Prostate gland (tissue), 2 donors: ENCODE measurements around the gene SUSD3. TPM values are rescaled to one million over a fixed set of nuclear protein-coding genes. Genes with fewer than 3 reads are reported as not detected.
A peak's percentile ranks its signal among the peaks of the same experiment; 100 is the strongest.

Experiments
- DNase-seq: peaks from one replicate; pipeline ENCODE4 v3.0.0-alpha.2; 2019; ENCODE audit warnings: low spot score
- H3K27ac ChIP-seq, 2 donors: fragments of 200-600 bp; sonication (generic); 2 replicates each; pipeline ENCODE4 v1.5.1; 2017 to 2019
- H3K27me3 ChIP-seq: fragments of 200-600 bp; sonication (generic); replicated peaks from 2 replicates; pipeline ENCODE4 v1.5.1; 2019; ENCODE audit not compliant: insufficient read depth
- H3K36me3 ChIP-seq, 2 donors: fragments of 200-600 bp; sonication (generic); 1 replicate in 1 of 2; 2 replicates in 1 of 2; pipeline versions ENCODE4 v1.5.1 to v1.8.1; 2017 to 2019
- H3K4me1 ChIP-seq: fragments of 200-600 bp; sonication (generic); replicated peaks from 2 replicates; pipeline ENCODE4 v1.5.1; 2019
- H3K4me3 ChIP-seq, 2 donors: fragments of 200-600 bp; sonication (generic); 2 replicates each; pipeline ENCODE4 v1.5.1; 2017 to 2019
- H3K9me3 ChIP-seq: fragments of 200-600 bp; sonication (generic); 2 replicates; pipeline ENCODE4 v1.5.1; 2017
- POLR2A ChIP-seq: fragments of 450-650 bp; IDR thresholded peaks from one replicate; pipeline ENCODE4 v1.6.1; 2016; ENCODE audit warnings: antibody characterized with exemption, mild to moderate bottlenecking
- POLR2AphosphoS5 ChIP-seq: sonication (generic); formaldehyde crosslinking; IDR thresholded peaks from one replicate; pipeline ENCODE4 v1.6.1; 2017; ENCODE audit warnings: antibody characterized with exemption
- WGBS: methylation state at CpG from one replicate; pipeline ENCODE4 v1.1.5; 2018; 5-methylcytosine and 5-hydroxymethylcytosine counted together
- intact Hi-C: fragments of 100-400 bp; cut with DNase I; formaldehyde crosslinking; loops from one replicate; pipeline ENCODE4 v1.14.2; 2022
- total RNA-seq, 2 donors: library from RNA; depleted of rRNA; stranded (reverse); fragments of >200 nt; gene quantifications; one replicate each; pipeline ENCODE4 v1.1.0, GENCODE V29; 2016
- TF ChIP-seq, protein P1 (sequence below), 4 experiments: fragments of 200-600 bp in 2 of 4; fragments of 450-650 bp in 2 of 4; sonication (generic) in 2 of 4; IDR thresholded peaks; 1 replicate in 3 of 4; 2 replicates in 1 of 4; pipeline ENCODE4 v1.5.1; 2016 to 2019; ENCODE audit warnings: antibody characterized with exemption in 4 of 4, mild to moderate bottlenecking in 2 of 4, moderate library complexity in 2 of 4

The SUSD3 gene
- total RNA-seq, 2 donors from 2014 or later = 2.2 to 471 TPM

DNA sequence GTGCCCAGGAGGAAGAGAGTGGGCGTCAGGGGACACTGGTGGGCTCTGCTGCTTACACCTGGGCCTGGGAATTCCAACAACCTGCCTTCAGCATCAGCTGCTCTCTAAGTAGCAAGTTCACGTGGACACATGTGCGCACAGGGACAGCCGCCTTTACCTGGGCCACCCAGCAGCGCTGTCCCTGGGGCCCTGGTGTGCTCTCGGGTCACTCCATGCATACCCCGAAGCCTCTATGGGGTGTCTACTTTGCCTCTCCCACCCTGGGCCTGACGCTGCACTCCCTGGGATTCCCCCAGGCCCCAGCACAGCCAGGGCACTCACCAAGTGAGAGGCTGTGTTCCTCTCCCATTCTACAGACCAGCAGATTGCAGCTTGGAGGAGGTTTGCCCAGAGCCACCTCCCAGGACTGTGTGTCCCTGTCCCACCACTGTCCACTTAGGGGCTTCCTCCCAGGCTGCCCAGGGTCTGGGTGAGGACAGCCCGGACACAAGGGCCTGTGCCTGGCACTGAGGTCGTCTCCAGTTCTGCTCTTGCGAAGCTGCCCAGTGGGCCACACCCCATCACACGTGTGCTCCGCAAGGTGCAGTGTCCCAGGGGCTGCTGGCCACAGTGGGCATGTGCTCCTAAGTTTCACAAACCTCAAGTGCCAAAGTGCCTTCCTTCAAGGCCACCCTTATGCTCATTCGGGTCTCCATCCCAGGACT, 69.7 kb downstream of the SUSD3 start:
- 70% methylated on average over 12 of the region's 14 CpGs for WGBS
- intact Hi-C loops = no loop called here
- H3K4me1 ChIP-seq = peaks cover 38% of the 10 kb centered on the region

DNA sequence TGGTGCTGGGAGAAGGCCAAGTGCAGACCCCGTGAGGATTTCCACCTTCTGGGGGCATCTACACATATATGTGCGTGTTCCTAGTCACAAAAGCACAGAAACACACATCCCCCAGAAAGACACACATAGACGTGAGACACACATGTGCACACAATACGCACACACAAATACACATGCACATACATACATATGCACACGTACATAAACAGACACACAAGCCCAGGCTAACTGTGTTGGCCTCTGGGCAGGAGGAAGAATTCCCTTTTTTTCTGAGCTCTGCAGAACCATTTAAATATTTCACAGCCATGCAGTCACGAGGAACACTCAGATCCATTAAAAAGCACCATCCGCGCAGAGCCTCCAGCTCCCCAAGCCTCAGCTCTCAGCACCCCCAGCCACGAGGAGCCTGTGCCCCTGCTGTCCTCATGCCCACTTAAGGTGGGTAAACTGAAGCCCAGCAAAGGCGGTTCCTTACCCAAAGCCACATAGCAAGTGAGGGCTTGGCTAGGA, 70.3 kb downstream of the SUSD3 start:
- no peak overlapping the region for H3K4me3 ChIP-seq
- peaks cover 41% of the 10 kb centered on the region for H3K4me1 ChIP-seq
- intact Hi-C loops = no loop called here
- WGBS = 60% methylated on average over 10 of the region's 10 CpGs
- H3K9me3 ChIP-seq = no peaks in the 10 kb centered on the region
- TF ChIP-seq POLR2AphosphoS5 (no peak), POLR2A (no peak)
- TF ChIP-seq, protein P1, sequence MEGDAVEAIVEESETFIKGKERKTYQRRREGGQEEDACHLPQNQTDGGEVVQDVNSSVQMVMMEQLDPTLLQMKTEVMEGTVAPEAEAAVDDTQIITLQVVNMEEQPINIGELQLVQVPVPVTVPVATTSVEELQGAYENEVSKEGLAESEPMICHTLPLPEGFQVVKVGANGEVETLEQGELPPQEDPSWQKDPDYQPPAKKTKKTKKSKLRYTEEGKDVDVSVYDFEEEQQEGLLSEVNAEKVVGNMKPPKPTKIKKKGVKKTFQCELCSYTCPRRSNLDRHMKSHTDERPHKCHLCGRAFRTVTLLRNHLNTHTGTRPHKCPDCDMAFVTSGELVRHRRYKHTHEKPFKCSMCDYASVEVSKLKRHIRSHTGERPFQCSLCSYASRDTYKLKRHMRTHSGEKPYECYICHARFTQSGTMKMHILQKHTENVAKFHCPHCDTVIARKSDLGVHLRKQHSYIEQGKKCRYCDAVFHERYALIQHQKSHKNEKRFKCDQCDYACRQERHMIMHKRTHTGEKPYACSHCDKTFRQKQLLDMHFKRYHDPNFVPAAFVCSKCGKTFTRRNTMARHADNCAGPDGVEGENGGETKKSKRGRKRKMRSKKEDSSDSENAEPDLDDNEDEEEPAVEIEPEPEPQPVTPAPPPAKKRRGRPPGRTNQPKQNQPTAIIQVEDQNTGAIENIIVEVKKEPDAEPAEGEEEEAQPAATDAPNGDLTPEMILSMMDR (IDR thresholded peaks at IDR 0.05) = no peak
- H3K36me3 ChIP-seq = no peaks in the 10 kb centered on the region
- H3K27me3 ChIP-seq = no peaks in the 10 kb centered on the region
- peak overlapping the region in 1 of 2 donors; percentile 2 for H3K27ac ChIP-seq
- DNase-seq = no peak

More for the DNA sequence above, 69.7 kb downstream of the SUSD3 start:
- Histone ChIP-seq H3K27me3 (no peaks in the 10 kb centered on the region), H3K36me3 (no peaks in the 10 kb centered on the region), H3K9me3 (no peaks in the 10 kb centered on the region), H3K27ac (peak overlapping the region in 1 of 2 donors; percentile 60), H3K4me3 (no peak overlapping the region)
- TF ChIP-seq, protein P1 (IDR thresholded peaks at IDR 0.05) = no peak
- TF ChIP-seq POLR2A (no peak), POLR2AphosphoS5 (no peak)
- DNase-seq = no peak

DNA sequence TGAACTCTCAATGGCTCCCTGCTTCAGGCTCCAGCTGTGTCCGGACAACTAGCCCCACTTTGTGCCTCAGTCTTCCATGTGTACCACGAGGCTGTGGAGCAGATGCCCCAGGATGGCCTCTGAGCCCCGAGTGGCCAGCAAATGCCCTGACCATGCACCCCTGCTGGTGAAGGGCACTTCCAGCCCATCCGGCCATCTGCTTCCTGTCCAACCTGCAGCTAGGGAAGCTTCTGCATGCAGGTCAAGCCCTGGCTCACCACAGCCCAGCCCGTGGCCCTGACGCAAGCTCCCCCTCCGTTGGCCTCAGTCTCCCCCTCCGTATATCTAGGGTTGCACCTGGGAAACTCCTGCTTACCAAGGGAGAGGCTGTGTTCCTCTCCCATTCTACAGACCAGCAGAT, 70.8 kb downstream of the SUSD3 start:
- TF ChIP-seq POLR2AphosphoS5 (no peak), POLR2A (no peak)
- TF ChIP-seq, protein P1 (IDR thresholded peaks at IDR 0.05) = no peak
- intact Hi-C loops = no loop called here
- Histone ChIP-seq H3K27me3 (no peaks in the 10 kb centered on the region), H3K9me3 (no peaks in the 10 kb centered on the region), H3K36me3 (no peaks in the 10 kb centered on the region), H3K27ac (peak overlapping the region in 1 of 2 donors; percentile 2), H3K4me1 (peaks cover 41% of the 10 kb centered on the region), H3K4me3 (no peak overlapping the region)
- DNase-seq = no peak
- WGBS = 65% methylated on average over 8 of the region's 8 CpGs

DNA sequence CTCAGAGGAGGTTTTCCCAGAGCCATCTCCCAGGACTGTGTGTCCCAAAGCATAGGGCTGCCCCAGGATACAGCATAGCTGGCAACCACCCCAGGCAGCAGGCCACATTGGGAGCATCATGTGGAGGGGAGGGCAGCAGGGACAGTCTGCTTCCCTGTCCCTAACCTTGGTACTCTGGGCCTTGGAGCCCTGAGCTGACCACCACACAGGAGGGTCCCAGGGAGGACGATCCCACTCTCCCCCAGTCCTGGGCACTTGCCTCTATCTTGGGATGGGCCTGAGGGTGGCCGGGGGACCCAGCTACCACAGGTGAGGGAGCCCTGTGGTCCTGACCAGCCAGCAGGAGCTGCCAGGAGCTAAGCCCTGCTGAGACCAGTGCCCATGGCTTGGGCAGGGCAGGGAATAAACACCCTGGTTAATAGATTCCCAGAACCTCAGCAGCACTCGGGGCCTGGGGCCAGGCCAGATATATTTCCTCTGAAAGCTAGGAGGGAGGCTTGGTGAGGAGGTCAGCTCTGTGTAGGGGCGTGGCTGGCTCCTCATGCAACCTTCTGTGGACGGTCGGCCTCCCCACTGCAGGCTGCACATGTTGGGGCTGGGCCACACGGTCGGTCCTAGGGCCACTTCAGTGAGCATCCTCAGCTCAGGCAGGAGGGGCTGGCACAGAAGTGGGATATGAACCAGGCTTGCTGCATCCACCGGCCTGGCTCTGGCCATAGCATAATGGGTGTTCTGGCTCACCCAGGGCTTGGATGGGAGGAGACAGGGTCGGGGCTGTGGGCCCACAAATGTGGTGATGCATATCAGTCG, 71.4 kb downstream of the SUSD3 start:
- no peak for DNase-seq
- WGBS = 33% methylated on average over 11 of the region's 11 CpGs
- H3K27me3 ChIP-seq = no peaks in the 10 kb centered on the region
- H3K36me3 ChIP-seq = no peaks in the 10 kb centered on the region
- no peak overlapping the region for H3K4me3 ChIP-seq
- peaks cover 45% of the 10 kb centered on the region for H3K4me1 ChIP-seq
- TF ChIP-seq, protein P1 (IDR thresholded peaks at IDR 0.05) = no peak
- no peak for TF ChIP-seq POLR2A
- intact Hi-C loops = loop anchor here (5.0 to 10.0 kb wide), 3 partner anchors 33 to 325 kb away; partner anchors contain the start of genes CARD19, FAM120A and FAM120AOS
- peak overlapping the region; percentile 93 to 97 for H3K27ac ChIP-seq
- H3K9me3 ChIP-seq = no peaks in the 10 kb centered on the region
